NT2/D1 (cell line): ENCODE results near the gene TGM2.

Source experiments
- DNase-seq: peaks from one replicate; pipeline ENCODE4 v3.0.0-alpha.2; 2011; ENCODE audit warnings: low read depth, low spot score
- H3K27me3 ChIP-seq: 2 replicates; pipeline ENCODE4 v1.6.0; 2011; ENCODE audit warnings: mild to moderate bottlenecking; ENCODE audit not compliant: insufficient read length, insufficient read depth
- H3K36me3 ChIP-seq: 2 replicates; pipeline ENCODE4 v1.6.1; 2011; ENCODE audit warnings: mild to moderate bottlenecking, low read length, mixed read lengths; ENCODE audit not compliant: insufficient read depth, insufficient read length
- H3K4me1 ChIP-seq: 2 replicates; pipeline ENCODE4 v1.5.1; 2011; ENCODE audit not compliant: insufficient read depth, insufficient read length
- H3K4me3 ChIP-seq: 2 replicates; pipeline ENCODE4 v1.5.1; 2011; ENCODE audit warnings: low read depth; ENCODE audit not compliant: insufficient read length
- H3K9ac ChIP-seq: 2 replicates; pipeline ENCODE4 v1.6.0; 2011; ENCODE audit warnings: low read depth; ENCODE audit not compliant: insufficient read length
- H3K9me3 ChIP-seq: 2 replicates; pipeline ENCODE4 v1.5.1; 2011; ENCODE audit warnings: mild to moderate bottlenecking, low read length; ENCODE audit not compliant: insufficient read depth
- SUZ12 ChIP-seq: IDR thresholded peaks from 2 replicates; pipeline ENCODE4 v1.6.1; 2011; ENCODE audit not compliant: insufficient read length, insufficient read depth; ENCODE audit errors: extremely low read depth
- YY1 ChIP-seq: IDR thresholded peaks from 2 replicates; pipeline ENCODE4 v1.6.1; 2011; ENCODE audit not compliant: insufficient read length, insufficient read depth
- ZNF274 ChIP-seq: IDR thresholded peaks from 2 replicates; pipeline ENCODE4 v1.6.1; 2011; ENCODE audit warnings: mild to moderate bottlenecking, low read depth, low read length

The TGM2 gene

DNA sequence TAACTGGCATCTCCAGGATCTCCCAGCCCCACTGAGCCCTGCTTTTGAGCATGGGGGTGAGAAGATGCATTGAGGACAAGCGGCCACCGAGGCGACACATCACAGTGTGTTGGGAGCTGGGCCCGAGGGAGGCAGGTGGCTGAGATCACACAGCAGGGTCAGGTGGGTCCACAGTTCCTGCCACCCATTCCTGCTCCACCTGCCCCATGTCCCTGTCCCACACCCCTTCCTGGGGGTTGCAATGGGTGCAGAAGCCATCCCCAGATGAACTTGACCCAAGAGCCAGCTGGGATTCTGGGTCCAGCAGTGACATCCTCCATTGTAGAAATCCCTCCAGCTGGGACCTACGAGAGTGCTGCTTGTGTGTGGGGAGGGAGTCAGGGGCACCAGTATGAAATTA, 1.0 kb downstream of the TGM2 start:
- no peak for DNase-seq
- Histone ChIP-seq H3K4me3 (no peak overlapping the region), H3K4me1 (peaks cover 13% of the 10 kb centered on the region), H3K9ac (no peak overlapping the region), H3K36me3 (peaks cover 7% of the 10 kb centered on the region), H3K9me3 (no peaks in the 10 kb centered on the region), H3K27me3 (no peaks in the 10 kb centered on the region)
- TF ChIP-seq YY1 (no peak), ZNF274 (no peak), SUZ12 (no peak)

DNA sequence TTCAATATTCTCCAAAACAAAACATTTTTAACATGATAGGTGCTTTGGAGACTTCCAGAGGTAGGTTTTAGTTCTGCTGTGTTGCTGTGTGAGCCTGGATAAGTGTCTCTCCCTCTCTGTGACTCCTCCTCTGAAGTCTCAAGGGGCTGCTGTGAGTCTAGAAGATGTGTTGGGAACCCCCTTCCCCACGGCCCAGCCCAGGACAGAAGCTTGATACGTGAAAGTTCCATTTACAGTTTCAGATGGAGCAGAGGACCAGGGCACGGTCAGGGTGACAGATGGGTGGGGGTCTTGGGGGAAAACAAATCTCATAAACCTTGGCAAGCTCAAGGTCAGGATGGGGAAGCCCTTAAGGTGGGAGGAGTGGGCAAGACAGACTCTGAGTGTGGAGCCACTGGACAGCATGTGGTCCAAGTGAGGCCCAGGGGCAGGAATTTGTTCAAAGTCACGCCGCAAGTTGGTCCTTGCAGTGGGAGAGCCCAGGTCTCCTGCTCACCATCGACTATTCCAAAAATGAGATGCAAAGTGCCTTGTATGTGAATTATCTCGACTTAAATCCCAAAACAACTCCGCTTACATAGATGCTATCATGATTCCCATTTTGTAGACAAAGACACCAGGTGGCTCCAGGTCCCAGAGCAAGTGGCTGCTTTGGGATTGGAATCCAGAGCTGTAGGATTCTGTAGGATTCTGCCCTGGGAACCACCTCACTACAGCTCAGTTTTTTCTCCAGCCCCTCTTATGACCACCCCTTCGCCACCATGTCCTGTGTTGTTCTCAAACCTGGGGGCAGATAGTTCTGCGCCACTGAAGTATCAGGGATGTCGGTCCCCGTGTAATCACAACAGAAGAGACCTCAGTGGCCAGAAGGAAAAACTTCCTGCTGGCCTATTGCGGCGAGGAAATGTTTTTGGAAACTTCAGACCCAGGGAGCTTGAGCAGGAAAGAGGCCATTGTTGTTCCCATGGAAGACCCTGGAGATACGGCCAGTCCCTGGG, 1.9 kb downstream of the TGM2 start:
- H3K4me1 ChIP-seq = peaks cover 13% of the 10 kb centered on the region
- no peak overlapping the region for H3K4me3 ChIP-seq
- H3K9ac ChIP-seq = no peak overlapping the region
- H3K27me3 ChIP-seq = no peaks in the 10 kb centered on the region
- TF ChIP-seq YY1 = no peak
- no peak for TF ChIP-seq ZNF274
- no peak for TF ChIP-seq SUZ12
- H3K9me3 ChIP-seq = no peaks in the 10 kb centered on the region
- peaks cover 7% of the 10 kb centered on the region for H3K36me3 ChIP-seq
- DNase-seq = no peak

DNA sequence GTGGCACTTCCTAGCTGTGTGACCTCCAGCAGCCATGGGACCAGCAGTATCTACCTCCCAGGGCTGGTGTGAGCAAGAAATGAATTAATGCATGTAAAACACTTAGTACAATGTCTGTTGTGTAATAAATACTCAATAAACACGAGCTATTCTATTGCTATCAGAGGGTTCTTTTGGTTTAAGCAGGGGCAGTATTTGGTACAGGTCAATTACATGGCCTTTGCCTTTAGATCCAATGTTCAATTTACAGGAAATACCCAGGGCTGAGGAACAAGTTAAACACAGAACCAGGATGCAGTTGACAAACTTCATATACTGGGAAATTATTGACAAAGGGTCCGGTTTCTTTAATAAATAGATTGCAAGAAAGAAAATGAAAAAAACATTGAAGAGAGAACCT, 2.9 kb downstream of the TGM2 start:
- Histone ChIP-seq H3K4me1 (peaks cover 13% of the 10 kb centered on the region), H3K4me3 (no peak overlapping the region), H3K36me3 (peaks cover 7% of the 10 kb centered on the region), H3K27me3 (no peaks in the 10 kb centered on the region), H3K9me3 (no peaks in the 10 kb centered on the region), H3K9ac (no peak overlapping the region)
- TF ChIP-seq SUZ12 (no peak), ZNF274 (no peak), YY1 (no peak)
- no peak for DNase-seq

DNA sequence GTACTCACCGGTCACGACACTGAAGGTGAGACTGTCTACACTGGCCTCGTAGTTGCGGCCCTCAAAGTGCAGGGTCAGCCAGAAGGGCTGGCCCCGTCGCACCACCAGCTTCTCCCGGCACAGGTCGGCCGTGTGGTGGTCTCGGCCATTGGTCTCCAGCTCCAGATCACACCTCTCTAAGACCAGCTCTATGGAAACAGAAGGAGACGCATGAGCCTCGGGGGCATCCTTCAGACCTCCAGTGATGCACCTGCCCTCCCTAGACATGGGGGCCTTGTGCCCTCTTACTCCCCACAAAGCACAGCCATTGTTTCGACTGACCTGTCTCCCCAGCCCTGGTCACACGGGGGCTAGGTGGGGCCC, 3.7 kb downstream of the TGM2 start:
- Histone ChIP-seq H3K27me3 (no peaks in the 10 kb centered on the region), H3K36me3 (peaks cover 7% of the 10 kb centered on the region), H3K4me1 (peaks cover 13% of the 10 kb centered on the region), H3K9ac (no peak overlapping the region), H3K9me3 (no peaks in the 10 kb centered on the region), H3K4me3 (no peak overlapping the region)
- TF ChIP-seq ZNF274 = no peak
- TF ChIP-seq SUZ12 = no peak
- no peak for TF ChIP-seq YY1
- no peak for DNase-seq

DNA sequence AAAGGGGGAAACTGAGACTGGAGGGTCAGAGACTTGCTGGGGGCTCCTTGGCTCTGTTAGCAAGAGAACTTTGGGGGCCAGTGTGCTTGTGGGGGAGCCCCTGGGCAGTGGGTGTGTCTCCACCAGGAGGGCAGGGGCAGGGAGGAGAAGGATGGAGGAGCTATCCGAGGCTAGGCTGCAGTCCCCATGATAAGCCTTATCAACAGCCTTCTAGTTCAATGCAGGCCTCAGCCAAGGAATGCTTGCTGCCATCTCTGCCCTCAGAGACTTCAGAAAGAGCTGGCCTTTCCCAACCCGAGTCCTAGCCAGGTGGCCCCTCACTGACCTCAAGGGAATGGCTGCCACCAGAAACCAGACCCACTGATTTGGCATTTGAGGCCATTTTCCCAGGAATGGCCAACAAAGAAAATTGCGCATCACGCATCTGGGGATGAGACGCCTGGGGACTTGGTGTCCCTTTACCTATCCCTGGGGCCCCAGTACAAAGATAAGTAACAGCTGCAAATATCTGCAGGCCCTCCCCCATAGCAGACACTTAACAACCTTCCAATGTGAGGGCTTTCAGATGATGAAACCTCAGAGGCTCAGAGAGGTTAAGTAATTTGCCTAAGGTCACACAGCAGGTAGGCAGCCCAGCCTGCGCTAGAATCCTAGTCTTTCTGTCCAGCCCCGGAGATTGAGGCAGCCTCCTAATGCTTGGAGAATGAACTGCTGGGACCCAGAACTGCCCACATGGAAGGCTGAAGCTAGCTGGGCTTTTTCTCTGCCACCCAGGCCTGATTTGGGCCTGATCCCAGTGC, 4.9 kb downstream of the TGM2 start:
- H3K4me3 ChIP-seq = no peak overlapping the region
- no peaks in the 10 kb centered on the region for H3K27me3 ChIP-seq
- TF ChIP-seq ZNF274 (no peak), SUZ12 (no peak), YY1 (no peak)
- no peak for DNase-seq
- H3K9ac ChIP-seq = no peak overlapping the region
- peaks cover 16% of the 10 kb centered on the region for H3K4me1 ChIP-seq
- no peaks in the 10 kb centered on the region for H3K9me3 ChIP-seq
- H3K36me3 ChIP-seq = peaks cover 11% of the 10 kb centered on the region

DNA sequence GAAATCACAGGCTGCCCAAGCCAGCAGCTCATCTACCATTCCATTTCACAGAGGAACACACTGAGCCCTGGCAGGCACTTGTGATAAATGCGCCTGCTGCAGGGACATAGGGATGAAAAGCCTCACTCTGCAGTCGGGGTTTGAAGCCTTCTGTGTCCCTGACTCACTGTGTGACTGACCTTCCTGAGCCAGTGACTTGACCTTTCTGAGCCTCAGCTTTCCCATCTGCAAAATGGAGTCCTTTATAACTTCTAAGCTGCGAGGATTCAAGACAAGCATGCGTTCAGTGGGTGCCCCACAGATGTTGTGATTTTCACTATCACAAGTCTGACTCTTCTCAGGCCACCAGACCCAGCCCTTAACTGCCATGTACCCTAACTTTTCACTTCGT, 5.5 kb downstream of the TGM2 start:
- H3K9me3 ChIP-seq = no peaks in the 10 kb centered on the region
- H3K4me1 ChIP-seq = peaks cover 14% of the 10 kb centered on the region
- no peaks in the 10 kb centered on the region for H3K27me3 ChIP-seq
- H3K9ac ChIP-seq = no peak overlapping the region
- H3K4me3 ChIP-seq = no peak overlapping the region
- DNase-seq = no peak
- TF ChIP-seq YY1 (no peak), SUZ12 (no peak), ZNF274 (no peak)
- peaks cover 11% of the 10 kb centered on the region for H3K36me3 ChIP-seq
